A549 (cell line): ENCODE measurements around the gene ACADVL. TPM values are rescaled to one million over a fixed set of nuclear protein-coding genes. Genes with fewer than 3 reads are reported as not detected.

Experiments used
- ATAC-seq, 2 experiments: fragments of 200-7000 bp in 1 of 2; fragments of >200 bp in 1 of 2; cut with Nextera tagmentation in 1 of 2; cut with Tn5 transposase in 1 of 2; 3 replicates each; pipeline versions ENCODE4 v1.8.0 to v1.9.1; 2018 to 2020; ENCODE audit warnings: mild to moderate bottlenecking in 1 of 2, moderate library complexity in 1 of 2
- CTCF ChIA-PET: fragments of 300-600 bp; sonication (Branson Sonifier 250); formaldehyde crosslinking; extraction: SDS; loops from one replicate; lab custom pipeline; 2021; ENCODE audit warnings: antibody characterized with exemption, inconsistent platforms; lab: Yijun Ruan, JAX
- POLR2A ChIA-PET: fragments of 350-600 bp; formaldehyde crosslinking; extraction: SDS; loops from one replicate; lab custom pipeline; 2021; ENCODE audit warnings: antibody characterized with exemption, inconsistent platforms; lab: Yijun Ruan, JAX
- DNase-seq, 2 experiments: peaks; one replicate each; pipeline versions ENCODE4 v3.0.0 to v3.0.0-alpha.2; 2011 to 2016; ENCODE audit warnings: low read depth in 1 of 2, low spot score in 1 of 2
- FAIRE-seq: peaks from 2 replicates; lab custom pipeline; 2011; peaks lifted over from hg19 to GRCh38; lab: Jason Lieb, UNC
- H3K27ac ChIP-seq, 2 experiments: fragments of >200 bp; sonication (Bioruptor Twin); formaldehyde crosslinking; 3 replicates each; pipeline ENCODE4 v1.5.1; 2016 to 2017
- H3K4me1 ChIP-seq: fragments of >200 bp; sonication (Bioruptor Twin); formaldehyde crosslinking; 3 replicates; pipeline ENCODE4 v1.6.1; 2016
- H3K4me2 ChIP-seq: fragments of >200 bp; sonication (Bioruptor Twin); formaldehyde crosslinking; 3 replicates; pipeline ENCODE4 v1.6.1; 2016
- H3K4me3 ChIP-seq: fragments of >200 bp; sonication (Bioruptor Twin); formaldehyde crosslinking; 3 replicates; pipeline ENCODE4 v1.5.1; 2016
- H3K9me3 ChIP-seq: fragments of >200 bp; sonication (Bioruptor Twin); formaldehyde crosslinking; 3 replicates; pipeline ENCODE4 v1.6.1; 2016
- CEBPB ChIP-seq, 2 experiments: fragments of >200 bp in 1 of 2; sonication (Bioruptor Twin) in 1 of 2; formaldehyde crosslinking in 1 of 2; IDR thresholded peaks; 2 replicates each; pipeline ENCODE4 v1.6.1; 2012 to 2016
- CHD4 ChIP-seq: fragments of 200-600 bp; sonication (generic); IDR thresholded peaks from 2 replicates; pipeline ENCODE4 v1.6.1; 2016; ENCODE audit warnings: antibody characterized with exemption, mild to moderate bottlenecking, borderline replicate concordance
- EHF ChIP-seq: fragments of 250-450 bp; sonication (Bioruptor Pico); IDR thresholded peaks from 2 replicates; pipeline ENCODE4 v1.5.0; 2020; ENCODE audit warnings: mild to moderate bottlenecking
- EP300 ChIP-seq, 2 experiments: fragments of >200 bp; sonication (Bioruptor Twin); formaldehyde crosslinking; IDR thresholded peaks; 2 replicates in 1 of 2; 3 replicates in 1 of 2; pipeline ENCODE4 v1.6.1; 2016 to 2017
- ESRRA ChIP-seq: fragments of 150-350 bp; IDR thresholded peaks from 2 replicates; pipeline ENCODE4 v1.6.1; 2014; ENCODE audit warnings: mild to moderate bottlenecking, low read length, borderline replicate concordance
- HOXA7 ChIP-seq: fragments of 250-450 bp; sonication (Bioruptor Pico); IDR thresholded peaks from 2 replicates; pipeline ENCODE4 v1.5.0; 2020; ENCODE audit warnings: mild to moderate bottlenecking, moderate library complexity
- HOXB5 ChIP-seq: fragments of 250-450 bp; sonication (Bioruptor Pico); IDR thresholded peaks from 2 replicates; pipeline ENCODE4 v1.5.0; 2020; ENCODE audit warnings: mild to moderate bottlenecking, moderate library complexity
- JUNB ChIP-seq: fragments of >200 bp; sonication (Bioruptor Twin); formaldehyde crosslinking; IDR thresholded peaks from 2 replicates; pipeline ENCODE4 v1.6.1; 2016
- KDM1A ChIP-seq: fragments of 200-600 bp; sonication (generic); IDR thresholded peaks from 2 replicates; pipeline ENCODE4 v1.6.1; 2016; ENCODE audit warnings: low read depth, mild to moderate bottlenecking
- MYC ChIP-seq: IDR thresholded peaks from 2 replicates; pipeline ENCODE4 v1.6.1; 2012; ENCODE audit warnings: mild to moderate bottlenecking, inconsistent platforms, low read length, improper control_type of control experiment, borderline replicate concordance
- NFE2L2 ChIP-seq: fragments of 150-350 bp; conservative IDR thresholded peaks from 2 replicates; pipeline ENCODE4 v1.6.1; 2014; ENCODE audit warnings: low read length
- PHF8 ChIP-seq: fragments of 200-600 bp; sonication (generic); IDR thresholded peaks from 2 replicates; pipeline ENCODE4 v1.6.1; 2016; ENCODE audit warnings: low read depth, mild to moderate bottlenecking, antibody characterized with exemption, moderate library complexity, borderline replicate concordance
- POLR2AphosphoS2 ChIP-seq: conservative IDR thresholded peaks from 2 replicates; pipeline ENCODE4 v1.6.1; 2012; ENCODE audit warnings: low read length, improper control_type of control experiment, inconsistent platforms
- RFX5 ChIP-seq: fragments of 450-650 bp; IDR thresholded peaks from 2 replicates; pipeline ENCODE4 v1.7.1; 2014; ENCODE audit warnings: antibody characterized with exemption, mild to moderate bottlenecking, moderate library complexity
- TP53 ChIP-seq: fragments of 250-450 bp; sonication (Bioruptor Pico); IDR thresholded peaks from 2 replicates; pipeline ENCODE4 v1.5.0; 2021; ENCODE audit warnings: mild to moderate bottlenecking, moderate library complexity
- WGBS: methylation state at CpG from one replicate; pipeline ENCODE4 v1.1.6; 2017; ENCODE audit errors: missing lambda C conversion rate; 5-methylcytosine and 5-hydroxymethylcytosine counted together
- polyA plus RNA-seq, 4 experiments: library from polyadenylated mRNA; depleted of rRNA in 3 of 4; stranded (reverse); fragments of >200 nt; fragmentation: RNase III in 1 of 4; extraction: RNeasy Plus Mini Kit Qiagen cat#74134 plus additional on column Dnase treatment in 1 of 4; gene quantifications; 2 replicates in 3 of 4; 3 replicates in 1 of 4; pipeline ENCODE4 v1.2.3, GENCODE V29; 2011 to 2017
- TF ChIP-seq, protein P1 (sequence below): fragments of 450-650 bp; IDR thresholded peaks from 2 replicates; pipeline ENCODE4 v1.6.1; 2014; ENCODE audit warnings: antibody characterized with exemption
- TF ChIP-seq, protein P2 (sequence below): fragments of 200-600 bp; sonication (generic); IDR thresholded peaks from 2 replicates; pipeline ENCODE4 v1.6.1; 2016; ENCODE audit warnings: antibody characterized with exemption, mild to moderate bottlenecking, moderate library complexity
- TF ChIP-seq, protein P3 (sequence below): fragments of 250-450 bp; sonication (Bioruptor Pico); IDR thresholded peaks from 2 replicates; pipeline ENCODE4 v1.5.0; 2021; ENCODE audit warnings: mild to moderate bottlenecking, moderate library complexity, borderline replicate concordance

ACADVL gene
- polyA plus RNA-seq, 2 of the 4 experiments (the other 2 are of a cell fraction), result 238 to 425 TPM

DNA sequence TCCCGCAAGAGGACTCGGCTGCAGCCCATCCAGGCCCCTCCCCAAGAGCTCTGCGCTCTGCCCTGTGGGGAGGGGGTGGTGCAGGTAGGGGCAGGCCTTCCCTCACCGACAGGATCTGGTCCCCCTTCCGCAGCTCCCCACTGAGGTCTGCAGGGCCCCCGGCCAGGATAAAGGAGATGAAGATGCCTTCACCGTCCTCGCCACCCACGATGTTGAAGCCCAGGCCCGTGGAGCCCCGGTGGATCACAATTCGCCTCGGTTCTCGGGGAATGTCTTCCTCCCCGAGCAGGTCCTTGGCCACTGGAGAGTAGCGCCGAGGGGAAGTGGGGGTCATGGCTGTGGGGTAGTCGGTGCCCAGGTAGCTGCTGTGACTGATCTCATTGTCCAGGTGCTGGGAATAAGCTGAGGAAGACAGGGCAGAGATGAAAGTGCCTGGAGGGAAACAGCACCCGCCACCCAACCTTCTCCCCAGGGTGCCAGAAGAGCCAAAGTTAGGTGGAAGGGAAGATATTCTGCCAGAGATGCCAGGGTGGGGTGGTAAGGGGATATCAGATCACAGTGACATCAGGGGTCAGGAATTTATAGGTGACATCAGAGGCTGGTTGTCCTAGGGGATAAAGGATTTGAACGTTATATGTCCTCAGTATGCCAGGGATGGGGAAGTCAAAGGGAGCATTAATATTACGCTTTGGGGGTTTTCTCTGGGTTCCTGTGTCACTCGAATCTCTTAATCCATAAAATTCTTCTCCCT is 22.9 kb upstream of the ACADVL start:
- no peak overlapping the region for H3K27ac ChIP-seq
- H3K4me1 ChIP-seq, result no peaks in the 10 kb centered on the region
- ChIA-PET CTCF (interaction anchor here (0.6 to 4.6 kb wide), 8 partner anchors 13 to 151 kb away, joined by 3 to 31 read pairs (median 4); partner anchors contain the start of gene ASGR1), POLR2A (no interaction called here)
- H3K4me3 ChIP-seq, result no peak overlapping the region
- no peaks in the 10 kb centered on the region for H3K9me3 ChIP-seq
- no peak for TF ChIP-seq KDM1A
- no peak for TF ChIP-seq MYC
- H3K4me2 ChIP-seq, result no peak overlapping the region
- no peak for ATAC-seq
- no peak for FAIRE-seq
- DNase-seq, result no peak
- 89% methylated on average over 22 of the region's 22 CpGs for WGBS

DNA sequence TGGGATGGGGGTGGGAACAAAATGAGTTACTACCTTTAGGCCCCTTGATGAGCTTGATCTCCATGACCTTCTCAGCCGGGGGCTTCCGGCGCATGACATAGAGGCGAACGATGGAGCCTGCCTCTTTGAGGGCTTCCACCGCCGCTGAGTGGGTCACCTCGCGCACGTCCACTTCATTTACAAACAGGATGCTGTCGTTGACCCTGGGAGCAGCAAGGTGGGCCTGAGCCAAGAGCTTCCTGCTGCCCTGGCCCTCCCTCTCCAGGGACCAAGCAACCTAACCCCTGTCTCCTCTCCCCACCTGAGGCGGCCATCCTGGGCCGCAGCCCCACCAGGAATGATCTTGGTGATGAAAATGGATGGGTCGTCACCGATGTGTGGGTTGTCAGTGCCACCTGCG is 16.3 kb upstream of the ACADVL start:
- H3K4me2 ChIP-seq, result no peak overlapping the region
- no peaks in the 10 kb centered on the region for H3K9me3 ChIP-seq
- H3K27ac ChIP-seq, result no peak overlapping the region
- TF ChIP-seq, protein P1, sequence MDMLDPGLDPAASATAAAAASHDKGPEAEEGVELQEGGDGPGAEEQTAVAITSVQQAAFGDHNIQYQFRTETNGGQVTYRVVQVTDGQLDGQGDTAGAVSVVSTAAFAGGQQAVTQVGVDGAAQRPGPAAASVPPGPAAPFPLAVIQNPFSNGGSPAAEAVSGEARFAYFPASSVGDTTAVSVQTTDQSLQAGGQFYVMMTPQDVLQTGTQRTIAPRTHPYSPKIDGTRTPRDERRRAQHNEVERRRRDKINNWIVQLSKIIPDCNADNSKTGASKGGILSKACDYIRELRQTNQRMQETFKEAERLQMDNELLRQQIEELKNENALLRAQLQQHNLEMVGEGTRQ, result no peak
- no peak for TF ChIP-seq ESRRA
- TF ChIP-seq PHF8, result no peak
- TF ChIP-seq CEBPB (IDR thresholded peaks at IDR 0.05), result no peak
- TF ChIP-seq HOXA7 (CRISPR knock-in tag), result no peak
- TF ChIP-seq POLR2AphosphoS2, result no peak
- no peak for TF ChIP-seq EHF (CRISPR knock-in tag)
- TF ChIP-seq, protein P2, sequence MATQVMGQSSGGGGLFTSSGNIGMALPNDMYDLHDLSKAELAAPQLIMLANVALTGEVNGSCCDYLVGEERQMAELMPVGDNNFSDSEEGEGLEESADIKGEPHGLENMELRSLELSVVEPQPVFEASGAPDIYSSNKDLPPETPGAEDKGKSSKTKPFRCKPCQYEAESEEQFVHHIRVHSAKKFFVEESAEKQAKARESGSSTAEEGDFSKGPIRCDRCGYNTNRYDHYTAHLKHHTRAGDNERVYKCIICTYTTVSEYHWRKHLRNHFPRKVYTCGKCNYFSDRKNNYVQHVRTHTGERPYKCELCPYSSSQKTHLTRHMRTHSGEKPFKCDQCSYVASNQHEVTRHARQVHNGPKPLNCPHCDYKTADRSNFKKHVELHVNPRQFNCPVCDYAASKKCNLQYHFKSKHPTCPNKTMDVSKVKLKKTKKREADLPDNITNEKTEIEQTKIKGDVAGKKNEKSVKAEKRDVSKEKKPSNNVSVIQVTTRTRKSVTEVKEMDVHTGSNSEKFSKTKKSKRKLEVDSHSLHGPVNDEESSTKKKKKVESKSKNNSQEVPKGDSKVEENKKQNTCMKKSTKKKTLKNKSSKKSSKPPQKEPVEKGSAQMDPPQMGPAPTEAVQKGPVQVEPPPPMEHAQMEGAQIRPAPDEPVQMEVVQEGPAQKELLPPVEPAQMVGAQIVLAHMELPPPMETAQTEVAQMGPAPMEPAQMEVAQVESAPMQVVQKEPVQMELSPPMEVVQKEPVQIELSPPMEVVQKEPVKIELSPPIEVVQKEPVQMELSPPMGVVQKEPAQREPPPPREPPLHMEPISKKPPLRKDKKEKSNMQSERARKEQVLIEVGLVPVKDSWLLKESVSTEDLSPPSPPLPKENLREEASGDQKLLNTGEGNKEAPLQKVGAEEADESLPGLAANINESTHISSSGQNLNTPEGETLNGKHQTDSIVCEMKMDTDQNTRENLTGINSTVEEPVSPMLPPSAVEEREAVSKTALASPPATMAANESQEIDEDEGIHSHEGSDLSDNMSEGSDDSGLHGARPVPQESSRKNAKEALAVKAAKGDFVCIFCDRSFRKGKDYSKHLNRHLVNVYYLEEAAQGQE, result no peak
- TF ChIP-seq, protein P3, sequence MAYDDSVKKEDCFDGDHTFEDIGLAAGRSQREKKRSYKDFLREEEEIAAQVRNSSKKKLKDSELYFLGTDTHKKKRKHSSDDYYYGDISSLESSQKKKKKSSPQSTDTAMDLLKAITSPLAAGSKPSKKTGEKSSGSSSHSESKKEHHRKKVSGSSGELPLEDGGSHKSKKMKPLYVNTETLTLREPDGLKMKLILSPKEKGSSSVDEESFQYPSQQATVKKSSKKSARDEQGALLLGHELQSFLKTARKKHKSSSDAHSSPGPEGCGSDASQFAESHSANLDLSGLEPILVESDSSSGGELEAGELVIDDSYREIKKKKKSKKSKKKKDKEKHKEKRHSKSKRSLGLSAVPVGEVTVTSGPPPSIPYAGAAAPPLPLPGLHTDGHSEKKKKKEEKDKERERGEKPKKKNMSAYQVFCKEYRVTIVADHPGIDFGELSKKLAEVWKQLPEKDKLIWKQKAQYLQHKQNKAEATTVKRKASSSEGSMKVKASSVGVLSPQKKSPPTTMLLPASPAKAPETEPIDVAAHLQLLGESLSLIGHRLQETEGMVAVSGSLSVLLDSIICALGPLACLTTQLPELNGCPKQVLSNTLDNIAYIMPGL (CRISPR knock-in tag), result no peak
- no peak for TF ChIP-seq HOXB5 (CRISPR knock-in tag)
- no peak for TF ChIP-seq EP300 (IDR thresholded peaks at IDR 0.05)
- TF ChIP-seq NFE2L2, result no peak
- TF ChIP-seq TP53, result no peak
- TF ChIP-seq CHD4, result no peak
- TF ChIP-seq JUNB, result no peak
- TF ChIP-seq RFX5, result no peak
- H3K4me3 ChIP-seq, result no peak overlapping the region
- FAIRE-seq (no peak), ATAC-seq (no peak), DNase-seq (no peak)
- POLR2A ChIA-PET, result no interaction called here
- H3K4me1 ChIP-seq, result peaks cover 12% of the 10 kb centered on the region
- CTCF ChIA-PET, result interaction anchor here (1.2 to 2.8 kb wide), 4 partner anchors 11 to 158 kb away, joined by 3 to 12 read pairs (median 10); no protein-coding TSS in a partner anchor
- WGBS, result 99% methylated on average over 16 of the region's 16 CpGs
